HepG2 (cell line): ENCODE data around the gene TBCD.

Experiments
- GATAD2A ChIP-seq: IDR thresholded peaks from 2 replicates; pipeline ENCODE4 v1.6.1; 2016
- RFX5 ChIP-seq: IDR thresholded peaks from 2 replicates; pipeline ENCODE4 v1.6.1; 2011; ENCODE audit warnings: low read depth, low read length, improper control_type of control experiment
- TF ChIP-seq, protein P1 (sequence below): sonication (generic); formaldehyde crosslinking; IDR thresholded peaks from 2 replicates; pipeline ENCODE4 v1.9.0; 2021; ENCODE audit warnings: missing genetic modification reagents, borderline replicate concordance

DNA sequence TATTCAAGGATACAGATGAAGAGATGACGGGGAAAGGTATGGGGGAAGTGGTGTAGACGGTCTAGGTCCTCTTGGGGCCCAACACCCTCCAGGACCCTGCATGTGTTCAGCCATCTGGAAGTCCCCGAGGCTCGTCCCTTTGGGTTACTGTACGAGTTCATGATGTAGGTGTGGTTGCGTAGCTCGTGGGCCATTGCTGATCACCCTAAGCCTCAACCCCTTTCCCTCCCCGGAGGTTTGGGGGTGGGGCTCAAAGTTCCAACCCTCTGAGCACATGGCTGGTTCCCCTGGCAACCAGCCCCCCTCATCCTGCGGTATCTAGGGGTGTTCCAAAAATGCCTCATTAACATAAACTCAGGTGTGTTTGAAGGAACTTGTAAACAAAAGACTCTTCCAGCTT, 228.8 kb downstream of the TBCD start:
- TF ChIP-seq, protein P1, sequence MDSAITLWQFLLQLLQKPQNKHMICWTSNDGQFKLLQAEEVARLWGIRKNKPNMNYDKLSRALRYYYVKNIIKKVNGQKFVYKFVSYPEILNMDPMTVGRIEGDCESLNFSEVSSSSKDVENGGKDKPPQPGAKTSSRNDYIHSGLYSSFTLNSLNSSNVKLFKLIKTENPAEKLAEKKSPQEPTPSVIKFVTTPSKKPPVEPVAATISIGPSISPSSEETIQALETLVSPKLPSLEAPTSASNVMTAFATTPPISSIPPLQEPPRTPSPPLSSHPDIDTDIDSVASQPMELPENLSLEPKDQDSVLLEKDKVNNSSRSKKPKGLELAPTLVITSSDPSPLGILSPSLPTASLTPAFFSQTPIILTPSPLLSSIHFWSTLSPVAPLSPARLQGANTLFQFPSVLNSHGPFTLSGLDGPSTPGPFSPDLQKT (CRISPR knock-in tag): no peak
- TF ChIP-seq GATAD2A (CRISPR knock-in tag) (no peak), RFX5 (no peak)
